A673 (cell line): ENCODE measurements around the gene EEIG2. TPM values are rescaled to one million over a fixed set of nuclear protein-coding genes. Genes with fewer than 3 reads are reported as not detected.
A peak's percentile ranks its signal among the peaks of the same experiment; 100 is the strongest.

ENCODE experiments used
- BruUV-seq: library from RNA; stranded (reverse); fragments of 400-500 nt; replicated peaks from 2 replicates; lab custom pipeline; 2021; lab: Mats Ljungman, UMichigan
- CTCF ChIA-PET: fragments of 300-600 bp; sonication (Branson Sonifier 250); formaldehyde crosslinking; loops from one replicate; lab custom pipeline; 2022; ENCODE audit warnings: antibody characterized with exemption; lab: Charles Lee
- POLR2A ChIA-PET: fragments of 300-600 bp; sonication (Branson Sonifier 250); formaldehyde crosslinking; loops from one replicate; lab custom pipeline; 2022; ENCODE audit warnings: antibody characterized with exemption; ENCODE audit not compliant: low non-redundant PET; lab: Charles Lee
- DNase-seq: peaks from one replicate; pipeline ENCODE4 v3.0.0-alpha.2; 2015; ENCODE audit warnings: low spot score
- H3K27ac ChIP-seq: fragments of 200-600 bp; sonication (generic); 2 replicates; pipeline ENCODE4 v1.5.1; 2016; ENCODE audit warnings: mixed run types, low read depth, mild to moderate bottlenecking, mixed read lengths, antibody characterized with exemption, low read length; ENCODE audit not compliant: poor library complexity, severe bottlenecking
- H3K27me3 ChIP-seq: fragments of 200-600 bp; sonication (generic); replicated peaks from 2 replicates; pipeline ENCODE4 v1.6.1; 2017; ENCODE audit warnings: mixed run types, low read depth, mild to moderate bottlenecking, mixed read lengths, antibody characterized with exemption, low read length; ENCODE audit not compliant: insufficient read depth, poor library complexity
- H3K36me3 ChIP-seq: fragments of 200-600 bp; sonication (generic); 2 replicates; pipeline ENCODE4 v1.6.1; 2016; ENCODE audit warnings: mixed run types, mild to moderate bottlenecking, mixed read lengths, antibody characterized with exemption, low read length; ENCODE audit not compliant: insufficient read depth, poor library complexity, severe bottlenecking
- H3K4me1 ChIP-seq: fragments of 200-600 bp; sonication (generic); 2 replicates; pipeline ENCODE4 v1.6.1; 2017; ENCODE audit warnings: mixed run types, mild to moderate bottlenecking, mixed read lengths, antibody characterized with exemption, low read length; ENCODE audit not compliant: insufficient read depth, poor library complexity, severe bottlenecking
- H3K4me3 ChIP-seq: fragments of 200-600 bp; sonication (generic); 2 replicates; pipeline ENCODE4 v1.5.1; 2016; ENCODE audit warnings: low read depth, mixed run types, mild to moderate bottlenecking, mixed read lengths, low read length; ENCODE audit not compliant: poor library complexity, severe bottlenecking
- H3K9me3 ChIP-seq: fragments of 200-600 bp; sonication (generic); 2 replicates; pipeline ENCODE4 v1.6.1; 2016; ENCODE audit warnings: mixed run types, low read depth, mild to moderate bottlenecking, mixed read lengths, antibody characterized with exemption, low read length; ENCODE audit not compliant: poor library complexity, severe bottlenecking
- CTCF ChIP-seq: fragments of 300-800, 200-600 bp; sonication (generic); conservative IDR thresholded peaks from 2 replicates; pipeline ENCODE4 v1.5.1; 2017; ENCODE audit warnings: low read depth, mild to moderate bottlenecking, antibody characterized with exemption, low read length, moderate library complexity, mixed read lengths
- EZH2 ChIP-seq: fragments of 200-600 bp; sonication (generic); IDR thresholded peaks from 2 replicates; pipeline ENCODE4 v1.6.1; 2017; ENCODE audit warnings: borderline replicate concordance, low read depth, mild to moderate bottlenecking, mixed read lengths, antibody characterized with exemption, low read length; ENCODE audit not compliant: poor library complexity, severe bottlenecking
- intact Hi-C: fragments of 100-400 bp; cut with micrococcal nuclease; formaldehyde crosslinking; loops from one replicate; pipeline ENCODE4 v1.10.0; 2022; ENCODE audit not compliant: unreplicated experiment
- total RNA-seq: library from RNA; stranded (reverse); gene quantifications from 2 replicates; pipeline ENCODE4 v1.2.3, GENCODE V29; 2021

The EEIG2 gene
- total RNA-seq, 1 experiment from 2014 or later: 14.6 TPM

- DNase-seq: peak; percentile 96
- H3K9me3 ChIP-seq: no peaks in the 10 kb centered on the region
- no peak for TF ChIP-seq CTCF
- intact Hi-C loops: loop anchor here (5.0 kb wide), 1 partner anchor 51 kb away; no protein-coding TSS in a partner anchor
- H3K27me3 ChIP-seq: no peaks in the 10 kb centered on the region
- H3K27ac ChIP-seq: peak overlapping the region; percentile 79
- ChIA-PET CTCF (no interaction called here), POLR2A (no interaction called here)
- H3K4me3 ChIP-seq: peak overlapping the region; percentile 17
- H3K4me1 ChIP-seq: peaks cover 59% of the 10 kb centered on the region
- no peaks in the 10 kb centered on the region for H3K36me3 ChIP-seq
- no TSS peak for BruUV-seq
These were observed 31.1 kb downstream of the EEIG2 start for GRCh38 chr1:108590957-108591356.

GRCh38 chr1:108591466-108591865 is 31.6 kb downstream of the EEIG2 start:
- Histone ChIP-seq H3K27ac (peak overlapping the region; percentile 79), H3K4me1 (peaks cover 60% of the 10 kb centered on the region), H3K4me3 (peak overlapping the region; percentile 17), H3K36me3 (no peaks in the 10 kb centered on the region), H3K27me3 (no peaks in the 10 kb centered on the region), H3K9me3 (no peaks in the 10 kb centered on the region)
- ChIA-PET CTCF (no interaction called here), POLR2A (no interaction called here)
- intact Hi-C loops: loop anchor here (5.0 kb wide), 1 partner anchor 51 kb away; no protein-coding TSS in a partner anchor
- TF ChIP-seq EZH2 (no peak), CTCF (no peak)
- no TSS peak for BruUV-seq
- peak; percentile 71 for DNase-seq

- CTCF ChIA-PET: no interaction called here
- peak; percentile 46 for DNase-seq
- Histone ChIP-seq H3K36me3 (no peaks in the 10 kb centered on the region), H3K4me3 (no peak overlapping the region), H3K4me1 (peaks cover 60% of the 10 kb centered on the region), H3K9me3 (no peaks in the 10 kb centered on the region), H3K27me3 (no peaks in the 10 kb centered on the region), H3K27ac (peak overlapping the region; percentile 79)
- BruUV-seq: no TSS peak
- intact Hi-C loops: loop anchor here (5.0 kb wide), 1 partner anchor 50 kb away; no protein-coding TSS in a partner anchor
- TF ChIP-seq CTCF (no peak), EZH2 (no peak)
- POLR2A ChIA-PET: no interaction called here
These were observed 32.3 kb downstream of the EEIG2 start for GRCh38 chr1:108592030-108592759.
